ENCODE data around the gene RGMA. TPM values are rescaled to one million over a fixed set of nuclear protein-coding genes. Genes with fewer than 3 reads are reported as not detected.
A peak's percentile ranks its signal among the peaks of the same experiment; 100 is the strongest.

Gene RGMA
- total RNA-seq, 4 donors from 2014 or later, result 99.0 to 307 (median 112) TPM

GRCh38 chr15:93051236-93052089 is 37.5 kb downstream of the RGMA start:
- peaks cover 0 to 97% (median 18%) of the 10 kb centered on the region in 3 donors for H3K4me1 ChIP-seq
- H3K9me3 ChIP-seq, result peaks cover 0 to 6% (median 0%) of the 10 kb centered on the region in 3 donors
- peaks cover 0 to 91% of the 10 kb centered on the region in 2 donors for H3K36me3 ChIP-seq
- H3K4me3 ChIP-seq, result no peak overlapping the region
- peak overlapping the region in 3 of 4 donors; percentile 22 to 63 (median 62) for H3K27ac ChIP-seq
- ATAC-seq, result no peak
- TF ChIP-seq POLR2A (IDR thresholded peaks at IDR 0.05), result no peak
- no peak for TF ChIP-seq EP300 (IDR thresholded peaks at IDR 0.05)
- TF ChIP-seq POLR2AphosphoS5 (IDR thresholded peaks at IDR 0.05), result no peak
- TF ChIP-seq CTCF (IDR thresholded peaks at IDR 0.05), result no peak
- WGBS, 2 donors (ENCODE audit: low coverage in 1 of 2), result 80 to 84% methylated on average over 5 to 7 of the region's 32 CpGs
- H3K27me3 ChIP-seq, result no peaks in the 10 kb centered on the region

- ATAC-seq, result no peak
- Histone ChIP-seq H3K4me3 (no peak overlapping the region), H3K4me1 (peaks cover 0 to 89% (median 15%) of the 10 kb centered on the region in 3 donors), H3K9me3 (peaks cover 0 to 13% (median 0%) of the 10 kb centered on the region in 3 donors), H3K27ac (peak overlapping the region in 3 of 4 donors; percentile 5 to 63 (median 62)), H3K27me3 (no peaks in the 10 kb centered on the region), H3K36me3 (peaks cover 0 to 98% of the 10 kb centered on the region in 2 donors)
- TF ChIP-seq EP300 (IDR thresholded peaks at IDR 0.05) (no peak), POLR2A (IDR thresholded peaks at IDR 0.05) (no peak), CTCF (IDR thresholded peaks at IDR 0.05) (no peak), POLR2AphosphoS5 (IDR thresholded peaks at IDR 0.05) (no peak)
- 80% methylated on average over 2 of the region's 13 CpGs; no CpG with 5 or more reads in 1 of the 2 donors for WGBS, 2 donors (ENCODE audit: low coverage in 1 of 2)
Measured at GRCh38 chr15:93050648-93051047, 38.4 kb downstream of the RGMA start.

- Histone ChIP-seq H3K4me3 (no peak overlapping the region), H3K4me1 (peaks cover 0 to 89% (median 12%) of the 10 kb centered on the region in 3 donors), H3K9me3 (peaks cover 0 to 13% (median 0%) of the 10 kb centered on the region in 3 donors), H3K27ac (peak overlapping the region in 3 of 4 donors; percentile 5 to 63 (median 62)), H3K36me3 (peaks cover 0 to 98% of the 10 kb centered on the region in 2 donors), H3K27me3 (no peaks in the 10 kb centered on the region)
- 67% methylated on average over 7 of the region's 15 CpGs; no CpG with 5 or more reads in 1 of the 2 donors for WGBS, 2 donors (ENCODE audit: low coverage in 1 of 2)
- TF ChIP-seq POLR2A (IDR thresholded peaks at IDR 0.05), result no peak
- no peak for TF ChIP-seq POLR2AphosphoS5 (IDR thresholded peaks at IDR 0.05)
- TF ChIP-seq CTCF (IDR thresholded peaks at IDR 0.05), result no peak
- no peak for TF ChIP-seq EP300 (IDR thresholded peaks at IDR 0.05)
- ATAC-seq, result no peak
Measured at GRCh38 chr15:93049914-93050578, 39.0 kb downstream of the RGMA start.

- Histone ChIP-seq H3K27me3 (no peaks in the 10 kb centered on the region), H3K36me3 (peaks cover 0 to 98% of the 10 kb centered on the region in 2 donors), H3K4me1 (peaks cover 0 to 89% (median 12%) of the 10 kb centered on the region in 3 donors), H3K4me3 (no peak overlapping the region), H3K9me3 (peaks cover 0 to 13% (median 0%) of the 10 kb centered on the region in 3 donors), H3K27ac (peak overlapping the region in 3 of 4 donors; percentile 62 to 64 (median 63))
- 46 to 54% methylated on average over 6 to 7 of the region's 8 CpGs for WGBS, 2 donors (ENCODE audit: low coverage in 1 of 2)
- ATAC-seq, result no peak
- TF ChIP-seq EP300 (IDR thresholded peaks at IDR 0.05) (no peak), POLR2A (IDR thresholded peaks at IDR 0.05) (no peak), CTCF (IDR thresholded peaks at IDR 0.05) (no peak), POLR2AphosphoS5 (IDR thresholded peaks at IDR 0.05) (no peak)
Measured at GRCh38 chr15:93049233-93049632, 39.8 kb downstream of the RGMA start.
